HepG2 (cell line): ENCODE data around the gene SYTL5. TPM values are rescaled to one million over a fixed set of nuclear protein-coding genes. Genes with fewer than 3 reads are reported as not detected.

ENCODE experiments used
- ATAC-seq: fragments of 200-7000 bp; cut with Tn5 transposase; 3 replicates; pipeline ENCODE4 v1.9.1; 2020; ENCODE audit warnings: mild to moderate bottlenecking, moderate library complexity
- BruUV-seq: library from RNA; stranded (reverse); fragments of 400-500 nt; replicated peaks from 2 replicates; lab custom pipeline; 2021; lab: Mats Ljungman, UMichigan
- CTCF ChIA-PET: fragments of 300-600 bp; formaldehyde crosslinking; extraction: SDS; loops from one replicate; lab custom pipeline; 2021; ENCODE audit warnings: low total read pairs, inconsistent platforms, low intra/inter-chr PET ratio; lab: Yijun Ruan, JAX
- POLR2A ChIA-PET: fragments of 350-600 bp; sonication (Branson Sonifier 250); formaldehyde crosslinking; loops from one replicate; lab custom pipeline; 2020; ENCODE audit warnings: antibody characterized with exemption, inconsistent platforms; lab: Yijun Ruan, JAX
- DNase-seq: peaks from one replicate; pipeline ENCODE4 v3.0.0-alpha.2; 2015; ENCODE audit warnings: low spot score
- FAIRE-seq: peaks from 3 replicates; lab custom pipeline; 2011; peaks lifted over from hg19 to GRCh38; lab: Jason Lieb, UNC
- H2AFZ ChIP-seq: one replicate; pipeline ENCODE4 v1.6.1; 2011; ENCODE audit warnings: low read length, inconsistent platforms
- H3K27ac ChIP-seq: fragments of 300-600 bp; 3 replicates; pipeline ENCODE4 v1.8.0; 2011; ENCODE audit warnings: mixed run types, mild to moderate bottlenecking, mixed read lengths, low read length, inconsistent platforms; ENCODE audit not compliant: insufficient read depth; ENCODE audit errors: extremely low read length
- H3K27me3 ChIP-seq, 2 experiments: fragments of 200-600 bp in 1 of 2; 2 replicates in 1 of 2; 3 replicates in 1 of 2; pipeline versions ENCODE4 v1.6.0 to v1.8.0; 2011; ENCODE audit warnings: low read length in 2 of 2, mild to moderate bottlenecking in 2 of 2, moderate library complexity in 2 of 2, inconsistent platforms in 1 of 2; ENCODE audit not compliant: insufficient read depth in 2 of 2, control insufficient read depth in 1 of 2
- H3K36me3 ChIP-seq, 2 experiments: fragments of 200-600 bp in 1 of 2; replicated peaks in 1 of 2; 2 replicates in 1 of 2; 3 replicates in 1 of 2; pipeline versions ENCODE4 v1.5.1 to v1.8.0; 2011; ENCODE audit warnings: low read length in 2 of 2, inconsistent platforms in 1 of 2; ENCODE audit not compliant: insufficient read depth in 2 of 2, control insufficient read depth in 1 of 2
- H3K4me1 ChIP-seq: 2 replicates; pipeline ENCODE4 v1.5.1; 2012; ENCODE audit warnings: low read length, inconsistent platforms; ENCODE audit not compliant: insufficient read depth
- H3K4me2 ChIP-seq: 2 replicates; pipeline ENCODE4 v1.6.0; 2011; ENCODE audit warnings: low read depth, low read length, inconsistent platforms
- H3K4me3 ChIP-seq, 3 experiments: fragments of 200-600 bp in 1 of 3; sonication (generic), shearing (Covaris generic) in 1 of 3; replicated peaks in 1 of 3; 2 replicates each; pipeline ENCODE4 v1.5.1; 2011 to 2016; ENCODE audit warnings: low read length in 3 of 3, inconsistent platforms in 2 of 3, low read depth in 2 of 3, mild to moderate bottlenecking in 2 of 3, control low read depth in 1 of 3, mixed read lengths in 1 of 3; ENCODE audit not compliant: insufficient read depth in 1 of 3
- H3K79me2 ChIP-seq: one replicate; pipeline ENCODE4 v1.6.1; 2011; ENCODE audit warnings: low read length, inconsistent platforms; ENCODE audit not compliant: insufficient read depth
- H3K9ac ChIP-seq: 2 replicates; pipeline ENCODE4 v1.6.0; 2011; ENCODE audit warnings: mild to moderate bottlenecking, low read depth, low read length, inconsistent platforms; ENCODE audit not compliant: insufficient read depth
- H3K9me3 ChIP-seq: 2 replicates; pipeline ENCODE4 v1.5.1; 2012; ENCODE audit warnings: mild to moderate bottlenecking, low read length
- H4K20me1 ChIP-seq: 2 replicates; pipeline ENCODE4 v1.6.0; 2011; ENCODE audit warnings: inconsistent platforms, mild to moderate bottlenecking, low read length, moderate library complexity; ENCODE audit not compliant: insufficient read depth
- CC2D1A ChIP-seq: sonication (generic); formaldehyde crosslinking; IDR thresholded peaks from 2 replicates; pipeline ENCODE4 v1.8.1; 2023; ENCODE audit warnings: mild to moderate bottlenecking, missing genetic modification reagents
- CREB1 ChIP-seq, 2 experiments: fragments of 450-650 bp in 1 of 2; IDR thresholded peaks; 2 replicates each; pipeline ENCODE4 v1.6.1; 2016 to 2017; ENCODE audit warnings: control low read depth in 1 of 2, mild to moderate bottlenecking in 1 of 2, missing compliant biosample characterization in 1 of 2, missing genetic modification characterization in 1 of 2
- GABPA ChIP-seq, 2 experiments: IDR thresholded peaks; 2 replicates each; pipeline ENCODE4 v1.6.1; 2011 to 2016; ENCODE audit warnings: low read depth in 2 of 2, low read length in 1 of 2, missing biosample characterization in 1 of 2, missing genetic modification characterization in 1 of 2
- HNRNPH1 ChIP-seq: fragments of 200-400 bp; formaldehyde crosslinking; optimal IDR thresholded peaks from 2 replicates; pipeline ENCODE3; 2017; ENCODE audit warnings: mild to moderate bottlenecking, low read depth, low read length
- PRDM4 ChIP-seq: sonication (generic); formaldehyde crosslinking; IDR thresholded peaks from 2 replicates; pipeline ENCODE4 v1.9.0; 2021; ENCODE audit warnings: missing genetic modification reagents, borderline replicate concordance
- REL ChIP-seq: sonication (generic); formaldehyde crosslinking; conservative IDR thresholded peaks from 2 replicates; pipeline ENCODE4 v1.8.0; 2022; ENCODE audit warnings: mild to moderate bottlenecking, missing genetic modification reagents, moderate library complexity
- SIN3A ChIP-seq: IDR thresholded peaks from 2 replicates; pipeline ENCODE4 v1.6.1; 2011; ENCODE audit warnings: low read depth, mild to moderate bottlenecking, control low read depth, low read length, borderline replicate concordance
- SP4 ChIP-seq: sonication (generic); formaldehyde crosslinking; IDR thresholded peaks from 2 replicates; pipeline ENCODE4 v1.8.1; 2023; ENCODE audit warnings: mild to moderate bottlenecking, missing genetic modification reagents
- STAG1 ChIP-seq: sonication (generic); formaldehyde crosslinking; IDR thresholded peaks from 2 replicates; pipeline ENCODE4 v1.4.0; 2020; ENCODE audit warnings: missing genetic modification reagents
- WGBS: methylation state at CpG from one replicate; pipeline ENCODE4 v1.1.6; 2017; ENCODE audit warnings: low lambda C conversion rate; 5-methylcytosine and 5-hydroxymethylcytosine counted together
- in situ Hi-C: cut with HindIII; loops from 2 replicates; pipeline ENCODE4 v1.10.0; 2017; ENCODE audit warnings: low pct_unique_long_range_greater_than_20kb; ENCODE audit not compliant: extremely low pct_ligation_motif_present
- intact Hi-C: fragments of 100-400 bp; cut with micrococcal nuclease; formaldehyde crosslinking; loops from one replicate; pipeline ENCODE4 v1.10.0; 2022; ENCODE audit not compliant: unreplicated experiment
- polyA plus RNA-seq, 8 experiments: library from polyadenylated mRNA; depleted of rRNA in 3 of 8; stranded (reverse) in 7 of 8; unstranded in 1 of 8; fragments of >200 nt; fragmentation: Illumina TruSeq in 4 of 8; extraction: Trizol in 4 of 8; gene quantifications; 2 replicates each; pipeline versions ENCODE4 v1.2.1 to v1.2.3, GENCODE V29; 2011 to 2016; ENCODE audit warnings: low read depth in 4 of 8, missing spikeins in 1 of 8, mixed read lengths in 1 of 8; ENCODE audit not compliant: insufficient read depth in 1 of 8
- total RNA-seq, 5 experiments: library from RNA; depleted of rRNA; stranded (reverse); fragments of >200 nt; fragmentation: Illumina TruSeq; extraction: Trizol; gene quantifications; 2 replicates each; pipeline ENCODE4 v1.2.3, GENCODE V29; 2016; ENCODE audit warnings: low read depth in 1 of 5

The SYTL5 gene
- total and polyA plus RNA-seq, 2 of the 13 experiments (the other 11 are each of a cell fraction or from before 2014, with no cell fraction given) = not detected

GRCh38 chrX:37995428-37995827 is 10.9 kb upstream of the SYTL5 start:
- Histone ChIP-seq H3K36me3 (no peaks in the 10 kb centered on the region), H3K4me3 (no peak overlapping the region), H3K79me2 (no peaks in the 10 kb centered on the region), H3K4me1 (0 out of 2 replicates have a peak, but pooled peaks cover 8% of the 10 kb centered on the region), H3K27me3 (no peaks in the 10 kb centered on the region), H3K9me3 (no peaks in the 10 kb centered on the region), H4K20me1 (no peaks in the 10 kb centered on the region), H2AFZ (no peak overlapping the region), H3K27ac (no peak overlapping the region), H3K4me2 (no peak overlapping the region), H3K9ac (no peak overlapping the region)
- no peak for FAIRE-seq
- BruUV-seq = no TSS peak
- in situ Hi-C loops (no loop called here), intact Hi-C loops (no loop called here)
- ChIA-PET CTCF (no interaction called here), POLR2A (no interaction called here)
- ATAC-seq = peak; percentile 56; the same call in 2 of the 3 replicates
- no peak for TF ChIP-seq PRDM4 (CRISPR knock-in tag)
- TF ChIP-seq SP4 (CRISPR knock-in tag) = no peak
- TF ChIP-seq STAG1 (CRISPR knock-in tag) = peak; percentile 9; the same call in 1 of the 2 replicates
- TF ChIP-seq REL = no peak
- no peak for TF ChIP-seq HNRNPH1
- no peak for TF ChIP-seq CC2D1A (CRISPR knock-in tag)
- no peak for TF ChIP-seq CREB1 (IDR thresholded peaks at IDR 0.05)
- no peak for TF ChIP-seq CREB1 (CRISPR knock-in tag; IDR thresholded peaks at IDR 0.05)
- TF ChIP-seq SIN3A = no peak
- TF ChIP-seq GABPA (IDR thresholded peaks at IDR 0.05; ENCODE audit: low read depth, low read length) = no peak
- peak; percentile 52; the same call in 1 of the 2 replicates for TF ChIP-seq GABPA (CRISPR knock-in tag; IDR thresholded peaks at IDR 0.05; ENCODE audit: low read depth)
- WGBS = no CpG with 5 or more reads among the region's 1 CpG
- peak; percentile 2 for DNase-seq
